Astrocyte (in vitro differentiated cells and primary cell): ENCODE measurements around the gene RTN1.

Experiments used
- EZH2 ChIP-seq: IDR thresholded peaks from 2 replicates; pipeline ENCODE4 v1.6.1; 2012; ENCODE audit warnings: mild to moderate bottlenecking, low read length, inconsistent platforms; ENCODE audit not compliant: insufficient read depth
- TF ChIP-seq, protein P1 (sequence below): IDR thresholded peaks from 2 replicates; pipeline ENCODE4 v1.5.1; 2011; ENCODE audit warnings: low read depth, mild to moderate bottlenecking, inconsistent platforms, low read length, moderate library complexity; ENCODE audit not compliant: insufficient read depth

DNA sequence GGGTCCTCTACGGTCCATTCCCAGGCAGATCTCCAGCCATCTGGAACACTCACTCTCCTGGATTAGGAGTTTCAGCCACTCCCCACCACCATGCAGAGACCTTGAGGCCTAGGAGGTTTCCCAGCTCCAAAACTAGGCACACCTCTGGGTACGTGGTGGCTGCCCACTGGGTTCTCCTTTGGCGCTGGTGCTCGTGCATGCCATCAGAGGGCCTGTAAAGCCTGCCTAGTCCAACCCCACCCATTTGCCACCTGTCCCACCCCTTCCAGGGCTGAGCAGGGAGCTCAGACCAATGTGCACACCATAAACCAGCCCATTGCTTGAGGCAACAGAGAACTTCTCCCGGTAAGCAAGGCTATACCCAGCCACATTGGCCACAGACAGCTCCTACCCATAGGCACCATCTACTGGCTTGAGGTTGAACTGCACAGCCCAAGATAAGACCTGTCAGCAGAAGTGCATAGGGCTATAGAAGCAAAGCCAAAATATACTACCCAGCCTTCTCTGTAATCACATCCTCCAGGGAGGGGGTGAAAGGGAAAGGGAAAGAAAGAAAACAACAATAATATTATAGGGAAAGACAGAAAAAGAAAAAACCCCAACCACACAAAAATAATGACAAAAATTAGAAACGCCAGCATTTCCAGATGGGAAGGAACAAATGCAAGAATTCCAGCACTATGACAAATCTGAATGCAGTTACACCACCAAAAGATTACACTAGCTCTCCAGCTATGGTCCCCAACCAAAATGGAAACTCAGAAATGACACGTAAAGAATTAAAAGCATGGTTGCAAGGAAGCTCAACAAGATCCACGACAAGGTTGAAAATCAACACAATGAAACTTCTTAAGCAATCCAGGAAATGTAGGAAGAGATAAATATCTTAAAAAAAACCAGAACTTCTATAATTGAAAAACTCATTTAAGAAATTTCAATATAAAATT is 182.1 kb downstream of the RTN1 start:
- no peak for TF ChIP-seq EZH2
- TF ChIP-seq, protein P1, sequence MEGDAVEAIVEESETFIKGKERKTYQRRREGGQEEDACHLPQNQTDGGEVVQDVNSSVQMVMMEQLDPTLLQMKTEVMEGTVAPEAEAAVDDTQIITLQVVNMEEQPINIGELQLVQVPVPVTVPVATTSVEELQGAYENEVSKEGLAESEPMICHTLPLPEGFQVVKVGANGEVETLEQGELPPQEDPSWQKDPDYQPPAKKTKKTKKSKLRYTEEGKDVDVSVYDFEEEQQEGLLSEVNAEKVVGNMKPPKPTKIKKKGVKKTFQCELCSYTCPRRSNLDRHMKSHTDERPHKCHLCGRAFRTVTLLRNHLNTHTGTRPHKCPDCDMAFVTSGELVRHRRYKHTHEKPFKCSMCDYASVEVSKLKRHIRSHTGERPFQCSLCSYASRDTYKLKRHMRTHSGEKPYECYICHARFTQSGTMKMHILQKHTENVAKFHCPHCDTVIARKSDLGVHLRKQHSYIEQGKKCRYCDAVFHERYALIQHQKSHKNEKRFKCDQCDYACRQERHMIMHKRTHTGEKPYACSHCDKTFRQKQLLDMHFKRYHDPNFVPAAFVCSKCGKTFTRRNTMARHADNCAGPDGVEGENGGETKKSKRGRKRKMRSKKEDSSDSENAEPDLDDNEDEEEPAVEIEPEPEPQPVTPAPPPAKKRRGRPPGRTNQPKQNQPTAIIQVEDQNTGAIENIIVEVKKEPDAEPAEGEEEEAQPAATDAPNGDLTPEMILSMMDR = peak; percentile 64
